Fibroblast of skin of left quadriceps (primary cell): ENCODE data around the gene SIGLECL1.

Experiments
- DNase-seq, 2 experiments: peaks; one replicate each; pipeline ENCODE4 v3.0.0-alpha.2; 2013; ENCODE audit warnings: low read depth in 2 of 2

Gene SIGLECL1

GRCh38 chr19:51252306-51253079 is 1.6 kb downstream of the SIGLECL1 start:
- DNase-seq = no peak

DNA sequence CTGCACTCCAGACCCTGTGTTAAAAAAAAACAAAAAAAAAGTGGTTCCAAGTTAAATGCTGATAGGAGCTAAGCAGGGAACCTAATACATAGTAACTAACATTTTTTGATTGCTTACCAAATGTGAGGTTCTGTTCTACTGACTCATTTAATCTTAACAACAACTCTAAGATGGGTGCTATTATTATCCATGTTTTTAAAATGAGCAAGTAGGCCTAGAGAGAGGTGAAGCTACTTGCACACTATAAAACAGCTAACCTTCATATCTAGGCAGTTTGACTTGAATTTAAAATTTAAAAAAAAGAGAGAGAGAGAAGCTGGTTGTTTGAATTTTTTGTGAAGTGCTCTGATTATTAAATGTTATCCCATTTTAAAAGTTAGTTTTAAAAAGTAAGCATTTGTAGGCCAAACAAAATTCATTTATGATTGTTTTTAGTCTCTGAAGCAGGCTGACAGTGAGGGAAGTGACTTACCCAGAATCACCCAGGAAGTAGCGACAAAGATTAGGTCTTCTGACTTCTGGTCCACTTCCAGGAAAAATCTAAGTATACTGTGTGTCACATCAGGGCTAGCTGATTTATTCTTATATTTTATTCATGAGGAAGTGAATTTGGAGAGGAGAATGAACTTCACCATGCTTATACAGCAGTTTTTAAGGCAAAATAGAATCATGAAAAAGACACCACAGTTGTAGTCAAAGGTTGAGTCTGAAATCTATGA is 2.4 kb downstream of the SIGLECL1 start:
- DNase-seq = no peak

GRCh38 chr19:51256155-51256625 is 5.3 kb downstream of the SIGLECL1 start:
- no peak for DNase-seq

- no peak for DNase-seq
Measured at GRCh38 chr19:51257471-51257870, 6.6 kb downstream of the SIGLECL1 start.

- DNase-seq = no peak
Measured at GRCh38 chr19:51258165-51259160, 7.6 kb downstream of the SIGLECL1 start.

DNA sequence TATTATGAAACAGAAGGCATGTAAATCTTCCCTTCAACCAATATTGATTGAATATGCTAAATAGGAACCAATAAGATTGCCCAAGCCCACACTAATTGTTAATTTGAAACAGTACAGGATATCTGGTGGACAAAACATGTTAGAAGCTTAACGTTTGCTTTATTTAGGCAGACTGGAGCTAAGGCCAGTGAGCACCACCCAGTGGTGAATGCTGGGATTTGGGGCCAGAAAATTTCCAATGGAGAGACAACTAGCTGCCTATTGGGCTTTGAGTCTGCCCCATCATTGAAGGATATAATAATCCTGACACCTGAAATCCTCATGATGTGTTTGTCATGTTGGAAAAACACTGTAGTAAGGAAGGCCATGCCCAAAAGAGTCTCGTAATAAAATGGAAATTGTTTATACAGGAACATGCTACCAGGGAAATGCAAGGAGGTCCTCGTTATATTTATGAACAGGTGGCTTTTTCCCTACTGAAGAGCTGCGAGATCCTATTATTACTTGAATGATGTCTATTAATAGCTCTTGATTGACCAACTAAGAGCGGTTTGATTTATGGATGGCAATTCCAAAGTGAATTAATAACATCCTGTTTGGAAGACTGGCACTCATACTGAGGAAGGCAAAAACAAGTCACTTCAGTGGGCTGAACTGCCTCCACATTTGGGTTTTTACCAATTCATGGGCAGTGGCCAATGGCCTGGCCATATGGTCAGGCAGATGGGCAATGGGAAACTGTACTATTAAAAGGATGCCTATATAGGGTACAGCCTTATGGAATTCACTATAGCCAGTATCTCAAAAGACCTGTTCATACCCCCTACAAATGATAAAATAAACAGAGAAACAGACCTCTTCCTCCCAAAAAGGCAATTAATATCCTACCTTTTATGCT is 8.7 kb downstream of the SIGLECL1 start:
- peak in 1 of 2 experiments; percentile 0 for DNase-seq

DNA sequence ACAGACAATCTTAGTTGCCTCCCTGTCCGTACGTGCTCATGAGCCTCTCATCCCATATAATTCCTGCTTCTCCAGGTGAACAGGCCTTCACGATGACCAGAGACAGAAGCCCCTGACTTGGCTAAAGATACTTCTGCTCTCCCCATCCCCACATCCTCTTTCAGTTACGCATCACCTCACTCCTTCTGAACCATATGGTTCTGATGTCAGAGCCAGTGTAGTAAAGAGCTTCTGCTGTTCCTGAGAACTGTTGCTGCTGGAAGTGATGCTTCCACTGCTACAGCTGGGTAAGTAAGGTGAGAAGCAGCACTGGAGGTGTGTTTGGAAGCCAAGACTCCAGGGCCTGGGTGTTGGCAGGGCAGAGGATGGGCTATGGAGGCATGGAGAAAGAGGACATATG is 12.9 kb downstream of the SIGLECL1 start:
- DNase-seq = no peak

DNA sequence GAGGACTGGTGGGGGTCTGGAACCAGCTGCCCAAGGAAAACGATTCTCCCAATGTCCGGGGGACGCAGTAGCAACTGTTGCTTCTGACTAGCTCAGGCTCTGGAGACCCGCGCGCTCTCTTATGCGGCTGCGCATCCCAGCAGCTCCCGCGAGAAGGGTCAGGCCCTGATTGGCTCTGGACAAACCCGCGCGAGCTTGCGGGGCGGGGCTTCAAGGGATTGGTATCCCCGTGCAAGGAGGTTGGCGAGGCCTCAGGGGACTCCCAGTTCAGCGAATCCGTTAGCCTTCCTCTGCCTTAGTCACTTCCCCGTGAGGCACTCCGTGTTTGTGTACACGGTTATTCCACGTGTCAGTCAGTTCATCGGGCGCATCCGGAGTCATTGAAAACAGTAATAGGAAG is 20.2 kb downstream of the SIGLECL1 start:
- no peak for DNase-seq

DNA sequence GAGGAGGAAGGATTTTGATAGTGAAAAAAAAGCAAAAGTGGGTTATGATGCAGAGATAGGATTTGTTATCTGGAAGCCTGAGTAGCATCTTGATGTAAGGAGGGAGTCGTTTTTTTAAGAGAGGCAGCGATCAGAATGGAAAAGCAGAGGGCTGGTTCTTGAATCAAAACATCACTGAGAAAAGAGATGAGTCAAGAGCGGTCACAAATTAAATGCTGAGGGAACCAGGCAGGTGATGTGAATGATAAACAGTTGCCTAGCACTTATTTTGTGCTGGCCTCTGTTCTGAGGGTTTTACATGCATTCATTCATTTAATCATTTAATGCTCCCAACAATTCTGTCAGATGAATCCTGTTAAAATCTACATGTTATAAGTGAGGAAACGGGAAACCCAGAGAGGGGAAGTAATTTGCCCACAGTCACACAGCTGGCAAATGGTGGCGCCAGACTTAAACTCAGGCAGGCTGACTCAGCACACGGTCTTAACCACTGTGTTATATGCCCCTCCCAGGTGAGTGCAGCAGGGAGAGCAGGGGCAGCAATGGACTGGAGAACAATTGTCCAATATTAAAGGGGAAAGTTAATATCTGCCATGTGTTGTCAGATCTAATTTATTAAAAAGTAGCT is 21.4 kb downstream of the SIGLECL1 start:
- no peak for DNase-seq

GRCh38 chr19:51274049-51274770 is 23.3 kb downstream of the SIGLECL1 start:
- DNase-seq = no peak

GRCh38 chr19:51277112-51277511 is 26.2 kb downstream of the SIGLECL1 start:
- DNase-seq = no peak

- DNase-seq = no peak
Measured at GRCh38 chr19:51282335-51282734, 31.5 kb downstream of the SIGLECL1 start.

GRCh38 chr19:51285682-51286081 is 34.8 kb downstream of the SIGLECL1 start:
- DNase-seq = no peak

DNA sequence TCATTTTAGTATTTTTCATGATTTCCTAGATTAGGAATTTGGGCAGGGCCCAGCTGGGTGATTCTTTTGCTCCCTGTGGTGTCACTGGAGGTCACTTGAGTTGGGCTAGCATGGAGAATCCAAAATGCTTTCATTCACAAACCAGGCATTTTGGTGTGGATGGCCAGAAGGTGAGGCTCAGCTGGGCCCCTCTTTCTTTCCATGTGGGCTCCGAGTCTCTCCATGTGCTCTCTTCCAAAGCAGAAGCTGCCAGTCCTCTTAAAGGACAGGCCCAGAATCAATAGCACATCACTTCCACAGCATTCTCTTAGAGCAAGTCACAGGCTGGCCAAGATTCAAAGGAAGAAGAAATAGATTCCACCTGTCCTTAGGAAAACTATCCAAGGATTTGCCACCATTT is 38.8 kb downstream of the SIGLECL1 start:
- no peak for DNase-seq

GRCh38 chr19:51292971-51293370 is 42.1 kb downstream of the SIGLECL1 start:
- no peak for DNase-seq

DNA sequence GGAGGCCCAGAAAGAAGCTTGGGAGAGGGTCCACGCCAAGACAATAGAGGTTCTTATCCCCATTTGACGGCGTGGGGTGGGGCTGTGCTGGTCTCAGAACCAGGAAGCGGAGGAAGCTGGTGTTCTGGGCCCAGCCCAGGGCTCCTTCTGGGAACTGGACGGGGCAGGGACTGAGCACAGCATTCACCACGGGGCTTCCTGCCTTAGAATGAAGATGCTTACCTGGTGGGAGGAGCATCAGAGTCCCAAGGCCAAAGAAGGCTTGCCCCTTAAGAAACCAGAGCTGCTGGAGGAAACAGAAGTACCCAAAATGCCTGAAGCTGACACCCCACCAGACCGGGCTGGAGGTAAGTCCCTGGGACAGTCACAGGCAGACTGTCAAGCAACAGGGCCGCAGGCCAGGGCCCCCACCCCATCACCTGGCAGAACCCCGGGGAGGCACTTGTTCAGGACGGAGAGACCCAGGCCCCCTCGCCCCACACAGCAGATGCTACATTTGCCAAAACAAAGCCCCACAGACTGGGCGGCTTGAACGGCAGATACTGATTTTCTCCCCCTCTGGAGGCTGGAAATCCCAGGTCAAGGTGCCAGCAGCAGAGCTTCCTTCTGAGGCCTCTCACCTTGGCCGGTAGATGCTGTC is 42.8 kb downstream of the SIGLECL1 start:
- DNase-seq = no peak

GRCh38 chr19:51294211-51294976 is 43.5 kb downstream of the SIGLECL1 start:
- DNase-seq = no peak

DNA sequence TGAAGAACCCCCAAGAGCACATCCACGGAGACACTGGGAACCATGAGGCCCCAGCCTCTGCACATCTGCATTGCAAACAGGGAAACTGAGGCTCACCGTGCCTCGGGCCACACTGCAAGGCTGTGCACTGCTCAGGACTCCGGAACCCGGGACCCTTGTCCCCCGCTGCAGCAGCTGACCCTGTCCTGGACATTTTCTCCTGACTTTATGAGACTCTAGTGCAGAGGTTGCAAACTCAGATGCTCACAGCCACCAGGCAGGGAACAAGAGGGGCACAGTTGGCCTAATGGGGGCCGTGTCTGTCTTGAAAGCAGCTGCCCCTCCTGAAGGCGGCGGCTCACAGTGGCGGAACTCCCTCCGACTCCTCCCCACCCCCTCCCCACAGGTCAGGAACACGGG is 44.1 kb downstream of the SIGLECL1 start:
- no peak for DNase-seq
